Measurements from ENCODE around the gene NEURL1.

NEURL1 gene

DNA sequence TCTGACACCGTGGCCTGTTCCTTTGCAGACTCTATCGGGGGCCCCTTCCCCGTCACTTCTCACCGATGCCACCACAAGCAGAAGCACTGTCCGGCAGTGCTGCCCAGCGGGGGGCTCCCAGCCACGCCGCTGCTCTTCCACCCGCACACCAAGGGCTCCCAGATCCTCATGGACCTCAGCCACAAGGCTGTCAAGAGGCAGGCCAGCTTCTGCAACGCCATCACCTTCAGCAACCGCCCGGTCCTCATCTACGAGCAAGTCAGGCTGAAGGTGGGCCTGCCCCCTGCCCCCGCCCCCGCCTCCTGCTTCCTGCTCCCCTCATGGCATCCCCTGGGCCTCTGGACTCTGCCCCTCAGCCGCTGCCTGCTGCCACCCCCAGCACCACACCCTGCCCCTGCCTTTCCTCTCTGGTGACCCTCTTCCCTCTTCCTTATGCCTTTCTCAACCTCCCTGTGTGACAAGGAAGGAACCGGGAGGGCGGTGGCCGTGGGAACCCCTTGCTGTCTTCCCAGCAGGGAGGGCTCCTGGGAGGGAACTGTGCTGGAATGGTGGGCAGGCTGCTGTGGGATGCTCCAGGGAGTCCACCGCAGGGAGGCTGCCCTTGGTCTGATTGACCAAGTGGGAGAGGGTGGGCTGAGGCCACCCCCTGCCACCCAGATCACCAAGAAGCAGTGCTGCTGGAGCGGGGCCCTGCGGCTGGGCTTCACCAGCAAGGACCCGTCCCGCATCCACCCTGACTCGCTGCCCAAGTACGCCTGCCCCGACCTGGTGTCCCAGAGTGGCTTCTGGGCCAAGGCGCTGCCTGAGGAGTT, 77.5 kb downstream of the NEURL1 start:
- Mint-ChIP-seq H3K27me3 (peaks cover 0 to 18% of the 10 kb centered on the region in 2 donors), H3K4me1 (no peaks in the 10 kb centered on the region), H3K9me3 (no peaks in the 10 kb centered on the region), H3K27ac (no peak overlapping the region), H3K36me3 (no peaks in the 10 kb centered on the region), H3K4me3 (no peak overlapping the region)
- no peak for DNase-seq
- ATAC-seq (replicated peaks), result no peak

- Mint-ChIP-seq H3K27me3 (peaks cover 0 to 18% of the 10 kb centered on the region in 2 donors), H3K4me1 (no peaks in the 10 kb centered on the region), H3K36me3 (no peaks in the 10 kb centered on the region), H3K27ac (no peak overlapping the region), H3K4me3 (no peak overlapping the region), H3K9me3 (no peaks in the 10 kb centered on the region)
- DNase-seq, result no peak
- ATAC-seq (replicated peaks), result no peak
These were observed 78.1 kb downstream of the NEURL1 start for GRCh38 chr10:103571656-103571975.

GRCh38 chr10:103572347-103573204, 79.1 kb downstream of the NEURL1 start:
- Mint-ChIP-seq H3K9me3 (no peaks in the 10 kb centered on the region), H3K4me1 (no peaks in the 10 kb centered on the region), H3K27ac (no peak overlapping the region), H3K4me3 (no peak overlapping the region), H3K27me3 (peaks cover 0 to 18% of the 10 kb centered on the region in 2 donors), H3K36me3 (no peaks in the 10 kb centered on the region)
- DNase-seq (no peak), ATAC-seq (replicated peaks) (no peak)

- peaks cover 0 to 18% of the 10 kb centered on the region in 2 donors for H3K27me3 Mint-ChIP-seq
These were observed 79.6 kb downstream of the NEURL1 start for GRCh38 chr10:103573205-103573487.

DNA sequence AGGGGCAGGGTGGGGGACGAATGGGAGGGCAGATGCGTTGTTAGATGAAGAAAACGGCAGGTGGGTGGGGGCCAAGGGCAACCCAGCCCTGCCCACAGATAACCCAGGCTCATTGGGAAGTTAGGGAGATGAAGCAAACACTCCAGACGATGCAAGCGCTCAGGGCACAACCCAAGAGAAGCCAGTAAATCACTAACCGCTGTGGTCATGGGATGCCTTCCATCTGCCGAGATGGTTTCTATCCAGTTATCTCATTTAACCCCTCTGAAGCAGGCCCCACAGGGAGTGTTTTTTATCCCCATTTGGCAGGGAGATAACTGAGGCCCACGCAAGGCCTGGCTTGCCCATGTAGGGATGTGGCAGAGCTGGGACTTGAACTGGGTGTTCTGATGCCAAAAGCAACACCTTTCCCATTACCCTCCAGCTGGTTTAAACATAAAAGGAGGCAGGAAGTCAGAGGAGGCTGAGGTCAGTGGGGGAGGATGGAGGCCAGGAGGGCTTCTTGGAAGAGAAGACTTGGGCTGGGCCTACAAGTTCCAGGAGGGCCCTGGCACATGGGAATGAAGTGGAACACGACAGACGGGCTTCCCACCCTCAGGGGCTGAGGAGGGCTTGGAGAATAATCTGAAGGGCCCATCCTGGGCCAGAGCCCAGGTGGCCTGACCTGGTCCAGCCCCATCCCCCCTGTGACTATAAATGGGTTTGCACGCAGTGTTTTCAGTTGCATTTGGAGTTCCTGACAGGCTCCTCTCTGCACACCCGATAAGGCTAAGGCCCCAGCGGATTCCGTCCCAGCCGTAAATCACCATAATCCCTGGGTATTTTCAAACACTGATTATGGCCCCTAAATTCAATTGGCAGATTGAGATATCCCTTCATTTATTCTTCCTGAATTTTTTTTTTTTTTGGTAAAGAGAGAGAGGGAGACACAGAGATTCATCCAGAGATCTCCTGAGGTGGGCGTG, 80.9 kb downstream of the NEURL1 start:
- Mint-ChIP-seq H3K4me1 (no peaks in the 10 kb centered on the region), H3K4me3 (no peak overlapping the region), H3K36me3 (no peaks in the 10 kb centered on the region), H3K9me3 (no peaks in the 10 kb centered on the region), H3K27ac (no peak overlapping the region), H3K27me3 (peaks cover 0 to 18% of the 10 kb centered on the region in 2 donors)
- DNase-seq (no peak), ATAC-seq (replicated peaks) (no peak)

More at GRCh38 chr10:103573205-103573487, 79.6 kb downstream of the NEURL1 start:
- Mint-ChIP-seq H3K36me3 (no peaks in the 10 kb centered on the region), H3K9me3 (no peaks in the 10 kb centered on the region), H3K27ac (no peak overlapping the region), H3K4me3 (no peak overlapping the region), H3K4me1 (no peaks in the 10 kb centered on the region)
- no peak for DNase-seq
- ATAC-seq (replicated peaks), result no peak

DNA sequence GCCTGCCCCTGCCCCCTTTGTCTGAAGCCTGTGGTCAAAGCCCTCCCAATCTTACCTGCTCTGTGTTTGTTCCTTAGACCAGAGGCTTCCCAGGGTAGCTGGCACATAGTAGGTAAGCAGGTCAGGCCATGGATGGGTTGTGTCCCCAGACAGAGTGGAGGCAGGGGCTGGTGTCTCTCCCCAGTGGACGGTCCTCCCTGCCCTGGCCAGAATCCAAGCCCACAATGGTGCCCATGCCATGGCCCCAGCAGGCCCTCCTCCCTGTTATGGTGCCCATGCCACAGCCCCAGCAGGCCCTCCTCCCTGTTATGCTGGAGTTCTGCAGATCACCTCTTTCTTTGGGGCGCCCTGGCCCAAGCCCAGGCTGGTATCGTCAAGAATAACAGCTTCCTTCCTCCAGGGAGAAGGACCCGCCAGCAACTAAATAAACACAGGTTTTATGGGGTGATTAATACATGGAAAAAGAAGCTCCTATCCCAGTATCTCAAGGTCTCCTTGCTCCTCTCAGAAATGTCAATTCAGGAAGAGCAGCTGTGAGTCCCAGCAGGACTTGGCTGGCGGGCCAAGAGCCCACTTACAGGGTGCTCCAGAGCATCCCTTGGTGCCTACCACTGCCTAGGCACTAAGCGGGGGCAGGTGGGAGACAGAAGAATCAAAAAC, 82.0 kb downstream of the NEURL1 start:
- Mint-ChIP-seq H3K4me3 (no peak overlapping the region), H3K27ac (no peak overlapping the region), H3K27me3 (peaks cover 0 to 10% of the 10 kb centered on the region in 2 donors), H3K9me3 (no peaks in the 10 kb centered on the region), H3K36me3 (no peaks in the 10 kb centered on the region), H3K4me1 (no peaks in the 10 kb centered on the region)
- DNase-seq (no peak), ATAC-seq (replicated peaks) (no peak)

DNA sequence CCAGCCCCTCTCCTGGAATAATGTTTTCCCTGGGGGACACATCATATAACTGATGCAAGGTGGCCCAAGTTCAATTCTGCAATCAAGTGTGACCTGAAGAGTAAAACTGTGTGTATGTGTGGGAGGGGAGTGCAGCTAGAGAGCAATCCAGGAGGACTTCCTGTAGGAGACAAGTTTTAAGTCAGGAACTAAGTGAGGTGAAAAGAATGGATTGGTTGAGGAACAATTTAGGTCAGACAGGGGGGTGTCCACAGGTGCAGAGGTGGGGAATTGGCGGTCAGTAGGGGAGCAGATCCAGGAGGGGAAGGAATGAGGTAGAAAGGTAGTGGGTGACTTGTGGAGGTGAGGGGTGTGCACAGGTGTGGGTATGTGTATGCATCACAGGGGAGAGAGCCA, 82.6 kb downstream of the NEURL1 start:
- no peaks in the 10 kb centered on the region for H3K4me1 Mint-ChIP-seq
- ATAC-seq (replicated peaks) (no peak), DNase-seq (no peak)
- no peaks in the 10 kb centered on the region for H3K9me3 Mint-ChIP-seq
- peaks cover 0 to 7% of the 10 kb centered on the region in 2 donors for H3K27me3 Mint-ChIP-seq
- no peak overlapping the region for H3K4me3 Mint-ChIP-seq
- H3K27ac Mint-ChIP-seq, result no peak overlapping the region
- no peaks in the 10 kb centered on the region for H3K36me3 Mint-ChIP-seq

- ATAC-seq (replicated peaks) (no peak), DNase-seq (no peak)
- H3K4me1 Mint-ChIP-seq, result no peaks in the 10 kb centered on the region
- H3K27me3 Mint-ChIP-seq, result peaks cover 0 to 5% of the 10 kb centered on the region in 2 donors
- H3K9me3 Mint-ChIP-seq, result no peaks in the 10 kb centered on the region
- no peak overlapping the region for H3K4me3 Mint-ChIP-seq
- H3K27ac Mint-ChIP-seq, result no peak overlapping the region
- no peaks in the 10 kb centered on the region for H3K36me3 Mint-ChIP-seq
These were observed 83.4 kb downstream of the NEURL1 start for GRCh38 chr10:103576862-103577261.

DNA sequence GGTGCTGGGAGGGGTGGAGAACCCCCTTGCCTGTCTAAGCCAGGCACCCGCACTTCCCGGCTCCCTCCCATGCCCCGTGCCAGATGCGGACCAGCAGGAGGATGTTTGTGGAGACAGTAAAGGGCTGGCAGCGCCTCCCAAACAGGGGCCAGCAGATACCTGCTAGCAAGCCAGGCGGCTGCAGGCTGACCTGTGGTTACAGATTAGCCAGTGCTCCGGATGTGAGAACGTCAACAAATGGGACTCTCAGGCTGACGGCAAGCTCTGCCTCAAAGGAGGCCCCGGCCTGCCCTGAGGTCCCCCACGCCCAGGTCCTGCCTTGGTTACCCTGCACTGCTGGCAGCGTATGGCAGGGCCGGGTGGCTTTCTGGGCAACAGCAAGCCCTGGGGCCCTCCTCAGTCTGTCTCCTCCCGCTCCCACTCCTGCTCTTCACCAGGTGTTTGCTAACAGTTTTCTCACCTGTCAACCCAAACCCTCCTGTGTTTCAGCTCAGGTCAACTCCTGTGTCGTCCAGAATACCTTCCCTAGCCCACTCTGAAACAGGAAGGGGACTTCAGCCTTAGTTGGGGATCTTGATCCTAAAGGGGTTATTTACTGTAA, 85.4 kb downstream of the NEURL1 start:
- Mint-ChIP-seq H3K9me3 (no peaks in the 10 kb centered on the region), H3K4me1 (peaks cover 1 to 2% of the 10 kb centered on the region in 2 donors), H3K4me3 (no peak overlapping the region), H3K27me3 (peaks cover 0 to 7% of the 10 kb centered on the region in 2 donors), H3K36me3 (no peaks in the 10 kb centered on the region), H3K27ac (no peak overlapping the region)
- DNase-seq (no peak), ATAC-seq (replicated peaks) (no peak)

DNA sequence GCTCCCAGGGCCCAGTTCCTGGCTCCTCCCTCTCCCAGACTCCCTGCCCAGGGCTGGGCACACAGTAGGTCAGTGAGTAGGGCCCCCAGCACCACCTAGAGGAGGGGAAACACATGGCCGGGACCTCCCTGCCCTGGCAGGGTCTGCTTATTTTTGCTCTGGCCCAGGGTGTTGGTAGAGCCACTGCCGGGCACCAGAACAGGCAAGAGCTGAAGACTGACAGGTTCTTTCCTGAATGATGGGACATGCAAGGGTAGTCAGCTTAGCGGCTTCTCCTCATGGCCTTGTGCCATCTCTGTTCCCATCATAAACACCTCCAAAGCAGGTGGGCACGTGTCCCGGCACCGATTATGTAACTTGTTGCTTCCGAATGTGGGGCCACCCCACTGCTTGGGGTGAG, 86.5 kb downstream of the NEURL1 start:
- Mint-ChIP-seq H3K36me3 (no peaks in the 10 kb centered on the region), H3K4me3 (no peak overlapping the region), H3K27ac (no peak overlapping the region), H3K27me3 (peaks cover 0 to 7% of the 10 kb centered on the region in 2 donors), H3K4me1 (peaks cover 4 to 8% of the 10 kb centered on the region in 2 donors), H3K9me3 (no peaks in the 10 kb centered on the region)
- ATAC-seq (replicated peaks) (no peak), DNase-seq (no peak)

DNA sequence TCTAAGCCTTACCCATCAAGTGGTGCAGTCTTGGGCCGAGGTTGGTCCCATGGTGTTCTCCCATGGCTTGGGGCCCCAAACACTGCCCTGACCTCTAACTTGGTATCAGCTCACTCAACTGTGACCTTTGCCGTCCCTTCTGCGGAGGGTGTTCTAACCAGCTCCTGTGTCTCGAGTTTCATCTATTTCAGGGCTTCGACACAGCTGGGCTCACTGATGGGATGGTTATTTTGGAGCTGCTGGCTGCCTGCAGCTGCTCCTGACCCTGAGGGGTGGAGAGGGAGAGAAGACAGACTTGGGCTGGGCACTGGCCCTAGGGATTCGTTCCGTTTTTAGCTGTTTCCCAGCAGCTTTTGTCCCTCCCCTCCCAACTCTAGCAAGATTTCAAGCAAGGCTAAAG, 86.9 kb downstream of the NEURL1 start:
- Mint-ChIP-seq H3K4me1 (peaks cover 5 to 11% of the 10 kb centered on the region in 2 donors), H3K27ac (no peak overlapping the region), H3K4me3 (no peak overlapping the region), H3K36me3 (no peaks in the 10 kb centered on the region), H3K9me3 (no peaks in the 10 kb centered on the region), H3K27me3 (peaks cover 0 to 7% of the 10 kb centered on the region in 2 donors)
- DNase-seq (no peak), ATAC-seq (replicated peaks) (no peak)

DNA sequence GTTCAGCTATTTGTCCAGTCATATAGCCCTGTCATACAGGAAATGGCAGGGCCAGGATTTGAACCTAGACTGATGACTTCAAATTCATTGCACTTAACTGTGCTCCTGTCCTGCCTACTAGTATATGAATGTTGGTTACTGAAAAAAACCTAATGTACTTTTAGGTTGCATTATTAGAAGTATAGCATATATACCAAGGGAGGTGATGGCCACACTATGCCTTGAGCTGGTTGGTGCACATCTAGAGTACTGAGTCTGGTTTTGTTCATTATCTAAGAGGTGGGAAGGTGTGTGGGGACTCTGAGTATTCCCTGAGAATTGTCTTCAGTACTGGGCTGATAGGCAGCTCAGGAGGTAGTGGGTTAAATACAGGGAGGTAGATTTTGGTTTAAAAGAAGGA, 88.0 kb downstream of the NEURL1 start:
- Mint-ChIP-seq H3K27me3 (peaks cover 0 to 7% of the 10 kb centered on the region in 2 donors), H3K36me3 (peaks cover 0 to 2% of the 10 kb centered on the region in 2 donors), H3K4me3 (no peak overlapping the region), H3K4me1 (peaks cover 7 to 11% of the 10 kb centered on the region in 2 donors), H3K27ac (no peak overlapping the region), H3K9me3 (no peaks in the 10 kb centered on the region)
- ATAC-seq (replicated peaks) (no peak), DNase-seq (no peak)

DNA sequence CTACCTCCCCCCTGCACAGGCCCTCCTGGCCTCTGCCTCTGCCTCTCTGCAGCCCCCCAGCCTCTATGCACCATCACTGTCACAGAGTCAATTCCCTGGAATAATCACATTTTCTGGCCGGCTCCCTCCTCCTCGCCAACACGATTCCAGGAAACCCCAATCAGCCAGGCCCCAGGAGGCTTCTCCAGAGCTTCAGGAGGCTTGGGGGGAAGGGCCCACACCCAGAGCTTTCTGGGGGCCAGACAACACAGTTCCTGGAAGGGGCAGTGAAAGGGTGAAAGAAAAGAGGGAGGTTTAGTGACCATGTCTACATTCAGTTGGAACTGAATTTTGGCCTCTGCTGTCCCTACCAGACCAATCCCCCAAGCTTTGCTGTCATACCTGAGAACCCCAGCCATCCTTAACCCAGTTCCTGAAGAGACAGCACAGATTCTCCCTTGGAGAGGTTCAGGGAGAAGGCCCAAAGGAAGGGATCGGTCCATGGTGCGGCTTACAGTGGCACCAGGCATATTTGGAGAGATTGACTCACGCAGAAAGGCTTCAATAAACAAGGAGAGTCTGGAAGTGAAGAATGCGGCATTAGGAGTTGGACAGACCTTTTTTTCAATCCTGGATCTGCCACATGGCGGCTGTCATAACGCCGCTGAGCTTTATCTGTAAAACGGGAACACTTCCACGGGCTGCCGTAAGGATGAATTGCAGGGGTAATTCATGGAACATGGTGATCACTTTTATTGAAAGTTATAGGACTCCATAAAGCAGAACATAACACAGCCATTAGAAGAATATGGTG, 89.0 kb downstream of the NEURL1 start:
- DNase-seq (no peak), ATAC-seq (replicated peaks) (no peak)
- Mint-ChIP-seq H3K4me1 (peaks cover 8 to 11% of the 10 kb centered on the region in 2 donors), H3K36me3 (peaks cover 0 to 4% of the 10 kb centered on the region in 2 donors), H3K27me3 (peaks cover 0 to 7% of the 10 kb centered on the region in 2 donors), H3K27ac (no peak overlapping the region), H3K9me3 (no peaks in the 10 kb centered on the region), H3K4me3 (peak overlapping the region in 1 of 2 donors; percentile 46)
